GM21390 (cell line): Measurements from ENCODE around the gene FOXD4L6.
"Not testable (repeated sequence)": the region's sequence is repeated elsewhere in the genome, so short reads cannot be mapped to it uniquely, and the experiment has no call there.

Experiments
- ATAC-seq: cut with Tn5 transposase; IDR thresholded peaks from one replicate; pipeline ENCODE4 v1.9.1; 2021; ENCODE audit not compliant: unreplicated experiment

Gene FOXD4L6

DNA sequence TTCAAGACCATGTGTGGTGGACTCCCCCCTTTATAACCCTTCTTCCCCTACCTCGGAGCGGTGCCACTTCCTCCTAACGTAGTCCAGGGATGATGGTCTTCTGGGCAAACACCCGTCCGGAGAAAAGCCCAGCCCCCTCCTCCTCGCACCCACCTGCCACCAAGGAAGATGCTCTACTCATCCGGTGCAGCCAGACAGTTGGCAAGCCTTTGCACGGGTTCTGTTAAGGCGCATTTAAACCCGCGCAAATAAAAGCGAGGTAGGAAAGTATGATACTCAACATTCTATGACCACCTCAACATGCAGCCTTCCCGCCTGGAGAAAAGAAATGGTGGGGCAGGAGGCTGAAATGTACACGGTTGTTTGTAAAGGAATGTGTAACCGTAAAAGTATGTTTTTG lies at the start of gene FOXD4L6:
TSS of gene FOXD4L6 (minus strand) at position 101 of the 400 bp plus-strand sequence. CDS start 298 bp downstream, outside the sequence.
- not testable (repeated sequence) for ATAC-seq

DNA sequence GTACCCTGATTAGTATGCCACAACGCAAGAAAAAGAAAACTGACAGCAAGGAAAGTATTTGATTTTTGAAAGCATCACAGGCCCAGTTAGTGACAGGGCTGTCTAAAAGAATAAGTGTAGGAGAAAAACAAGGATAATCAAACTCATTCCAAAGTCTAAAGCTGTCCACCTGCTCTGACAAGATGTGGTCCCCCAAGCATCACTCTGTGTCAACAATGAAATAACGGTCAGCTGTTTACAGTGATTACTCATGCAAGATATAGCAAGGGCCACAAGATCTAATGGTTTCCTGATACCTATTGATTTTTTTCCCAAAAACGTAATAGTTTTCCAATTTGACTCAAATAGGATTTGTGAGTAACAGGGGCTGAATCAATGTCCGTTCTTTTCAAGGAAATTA lies 46.5 kb upstream of the FOXD4L6 start:
- not testable (repeated sequence) for ATAC-seq

DNA sequence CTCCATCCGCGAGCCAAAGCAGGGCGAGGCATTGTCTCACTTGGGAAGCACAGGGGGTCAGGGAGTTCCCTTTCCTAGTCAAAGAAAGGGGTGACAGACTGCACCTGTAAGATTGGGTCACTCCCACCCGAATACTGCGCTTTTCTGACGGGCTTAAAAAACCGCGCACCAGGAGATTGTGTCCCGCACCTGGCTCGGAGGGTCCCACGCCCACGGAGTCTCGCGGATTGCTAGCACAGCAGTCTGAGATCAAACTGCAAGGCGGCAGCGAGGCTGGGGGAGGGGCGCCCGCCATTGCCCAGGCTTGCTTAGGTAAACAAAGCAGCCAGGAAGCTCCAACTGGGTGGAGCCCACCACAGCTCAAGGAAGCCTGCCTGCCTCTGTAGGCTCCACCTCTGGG lies 21.6 kb upstream of the FOXD4L6 start:
- ATAC-seq = not testable (repeated sequence)

- not testable (repeated sequence) for ATAC-seq
These were observed 13.4 kb upstream of the FOXD4L6 start for GRCh38 chr9:41141878-41142277.

DNA sequence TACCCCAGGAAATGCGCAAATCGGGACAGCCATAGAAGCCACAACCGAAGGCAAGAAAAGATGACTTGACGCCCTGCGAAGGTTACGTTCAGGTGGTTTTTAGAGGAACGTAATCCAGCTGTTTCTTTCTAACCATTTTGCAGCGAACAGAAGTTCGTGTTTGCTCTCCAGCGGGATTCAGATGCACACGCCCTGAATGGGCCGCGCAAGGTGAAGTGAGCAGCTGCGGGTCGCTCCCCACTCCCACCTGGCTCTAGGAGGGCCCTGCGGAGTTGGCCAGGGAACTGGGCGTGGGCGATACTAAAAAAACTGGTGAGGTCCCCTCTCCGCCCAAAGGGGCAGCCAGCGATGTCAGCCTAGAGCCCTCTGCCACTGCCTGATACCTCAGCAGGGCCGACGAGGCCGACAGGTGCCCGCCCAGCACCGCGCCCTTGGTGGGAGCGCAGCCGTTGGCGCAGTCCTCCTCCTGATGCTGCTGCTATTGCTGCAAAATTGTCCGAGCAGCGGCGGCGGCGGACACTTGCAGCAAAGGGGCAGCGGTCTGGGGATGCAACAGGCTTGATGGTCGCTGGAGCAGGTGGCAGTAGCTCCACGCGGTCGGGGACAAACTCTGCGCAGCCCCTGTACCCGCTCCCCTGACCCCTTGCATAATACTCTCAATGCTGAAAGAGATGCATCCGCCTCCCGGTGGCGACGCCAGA lies 1.6 kb downstream of the FOXD4L6 start:
- not testable (repeated sequence) for ATAC-seq

GRCh38 chr9:41125936-41126335 lies 2.5 kb downstream of the FOXD4L6 start:
- not testable (repeated sequence) for ATAC-seq

DNA sequence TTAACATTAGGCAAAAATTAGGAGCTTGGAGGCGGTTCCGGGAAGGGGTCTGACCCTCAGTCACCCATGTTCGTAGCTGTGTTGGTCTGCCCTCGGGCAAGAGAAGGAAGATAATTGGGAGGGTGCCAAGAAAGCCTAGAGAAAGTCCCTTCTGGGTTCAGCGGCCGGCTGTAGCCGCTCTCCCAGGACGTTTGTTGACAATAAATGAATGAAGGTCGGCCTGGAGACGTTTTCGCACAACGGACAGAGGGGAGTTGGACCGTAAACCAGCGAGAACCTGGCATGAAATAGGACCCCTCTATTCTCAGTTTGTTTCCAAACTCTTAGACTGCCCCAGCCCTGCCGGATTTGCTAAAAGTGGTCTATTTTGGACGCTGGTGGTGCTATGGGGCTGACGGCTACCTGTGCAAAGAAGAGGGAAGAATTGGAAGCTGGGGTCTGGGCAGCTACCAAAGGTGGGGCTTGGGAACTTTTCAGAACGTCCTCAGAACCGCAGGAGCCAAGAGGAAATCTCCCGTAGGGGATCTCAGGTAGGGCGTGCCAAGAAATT lies 3.3 kb downstream of the FOXD4L6 start:
- ATAC-seq = not testable (repeated sequence)

DNA sequence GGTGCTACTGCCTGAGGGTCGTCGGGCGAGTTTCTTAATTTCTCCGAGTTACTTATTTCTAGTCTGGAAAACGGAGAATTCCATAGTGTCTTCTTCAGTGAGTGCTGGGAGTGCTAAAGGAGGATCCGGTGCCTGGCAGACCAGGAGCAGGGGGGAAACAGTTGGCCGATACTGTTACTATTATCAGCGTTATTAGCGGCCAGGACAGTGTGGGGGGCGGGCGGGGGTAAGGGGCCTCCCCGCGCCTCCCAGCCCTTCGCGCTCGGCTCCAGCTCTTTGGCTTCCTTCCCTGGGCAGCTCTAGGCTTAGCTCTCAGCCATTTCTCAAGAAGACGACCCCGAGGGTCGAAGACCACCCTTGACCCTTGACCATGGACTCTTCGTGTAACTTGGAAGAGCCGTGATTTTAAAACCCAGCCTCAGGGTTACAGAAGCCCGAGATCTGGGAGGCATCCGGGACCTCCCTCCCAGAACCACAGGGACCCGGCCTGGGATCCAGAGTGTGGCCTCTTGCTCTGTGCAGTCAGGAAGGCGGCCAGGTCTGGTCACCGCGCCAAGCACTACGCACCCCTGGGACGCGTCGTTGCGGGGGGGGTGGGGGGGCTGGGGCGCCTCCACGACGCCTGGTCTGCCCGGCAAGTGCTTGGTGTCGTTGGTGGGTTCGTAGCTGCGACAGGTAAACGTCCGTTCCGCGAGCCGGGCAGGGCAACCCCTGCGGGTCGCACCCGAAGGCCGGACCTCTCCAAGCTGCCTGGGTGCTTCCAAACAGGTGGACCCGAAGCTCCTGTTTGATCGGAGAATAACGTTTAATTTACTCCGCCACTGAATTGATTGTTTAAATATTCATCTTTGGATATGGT lies 4.0 kb downstream of the FOXD4L6 start:
- ATAC-seq = not testable (repeated sequence)

DNA sequence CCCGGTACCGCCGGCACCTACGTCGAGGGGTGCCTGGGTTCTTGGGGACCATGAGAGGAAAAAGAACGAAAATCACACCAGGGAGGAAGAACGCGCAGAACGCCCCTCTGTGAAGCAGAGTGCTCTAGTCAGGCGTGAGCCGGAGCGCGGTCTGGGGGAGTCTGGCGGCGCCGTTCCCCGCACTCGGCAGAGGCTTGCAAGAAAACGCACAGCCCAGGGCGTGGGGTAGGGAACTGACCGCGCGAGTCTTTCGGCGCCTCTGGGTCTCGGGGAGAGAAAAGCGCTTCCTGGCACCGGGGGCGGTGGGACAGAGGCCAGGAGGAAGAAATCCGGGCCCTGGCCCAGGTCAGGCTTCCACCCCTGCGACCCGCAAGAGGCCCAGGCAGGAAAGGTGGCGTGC lies 4.7 kb downstream of the FOXD4L6 start:
- ATAC-seq = not testable (repeated sequence)

DNA sequence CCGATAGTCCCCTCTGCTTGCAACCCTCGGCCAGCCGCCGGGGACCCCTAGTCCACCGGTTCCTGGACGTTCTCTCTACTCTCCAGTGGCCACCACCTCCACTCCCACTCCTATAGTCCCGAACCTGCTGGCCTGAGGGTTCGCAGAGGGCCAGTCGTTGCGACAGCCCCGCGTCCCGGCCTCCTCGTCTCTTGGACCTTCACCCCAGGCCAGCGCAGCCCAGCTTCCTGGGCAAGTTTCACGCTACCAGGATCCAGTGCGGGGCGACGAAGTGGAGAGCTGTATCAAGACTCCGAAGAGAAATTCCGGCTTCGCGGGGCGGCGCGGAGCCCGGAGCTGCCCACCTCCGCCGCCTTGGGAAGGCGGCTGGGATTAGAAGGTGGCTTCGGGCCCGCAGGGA lies 5.1 kb downstream of the FOXD4L6 start:
- not testable (repeated sequence) for ATAC-seq

GRCh38 chr9:41120696-41121095 lies 7.8 kb downstream of the FOXD4L6 start:
- not testable (repeated sequence) for ATAC-seq

- not testable (repeated sequence) for ATAC-seq
These were observed 8.8 kb downstream of the FOXD4L6 start for GRCh38 chr9:41119719-41120118.

DNA sequence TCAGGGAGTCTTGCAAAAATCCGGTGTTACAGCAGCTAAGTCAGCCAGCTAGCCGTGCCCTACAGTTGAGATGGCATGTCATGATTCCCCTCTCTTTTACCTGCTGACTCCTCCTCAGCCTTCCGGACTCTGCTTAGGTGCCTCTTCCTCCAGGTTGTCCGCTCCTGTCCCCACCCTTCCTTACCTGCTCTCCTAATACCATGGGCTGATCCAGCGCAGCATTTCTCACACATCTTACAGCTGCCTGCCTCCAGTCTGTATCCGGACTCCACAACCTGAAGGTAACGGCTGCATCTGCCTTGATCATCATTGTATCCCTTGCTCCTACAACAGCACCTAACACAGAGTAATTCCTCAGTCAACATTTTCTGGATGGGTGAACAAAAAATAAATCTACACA lies 9.2 kb downstream of the FOXD4L6 start:
- ATAC-seq = not testable (repeated sequence)

DNA sequence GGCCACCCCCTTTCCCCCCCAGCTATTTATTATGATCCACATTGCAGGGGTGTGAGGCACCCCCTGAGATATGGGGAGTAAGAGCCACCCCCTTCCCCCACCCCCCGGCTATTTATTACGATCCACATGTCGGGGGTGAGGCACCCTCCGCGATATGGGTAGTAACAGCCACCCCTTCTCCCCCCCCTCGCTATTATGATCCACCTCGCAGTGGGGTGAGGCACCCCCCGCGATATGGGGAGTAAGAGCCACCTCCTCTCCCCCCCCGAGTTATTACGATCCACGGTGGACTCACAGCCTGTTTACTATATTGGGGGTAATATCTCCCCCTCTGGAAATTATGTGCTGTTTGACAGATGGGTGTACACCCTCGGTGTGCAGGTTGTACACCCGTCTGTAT lies 15.1 kb downstream of the FOXD4L6 start:
- not testable (repeated sequence) for ATAC-seq

- ATAC-seq = not testable (repeated sequence)
These were observed 17.1 kb downstream of the FOXD4L6 start for GRCh38 chr9:41111414-41111813.

GRCh38 chr9:41110913-41111312 lies 17.6 kb downstream of the FOXD4L6 start:
- not testable (repeated sequence) for ATAC-seq

DNA sequence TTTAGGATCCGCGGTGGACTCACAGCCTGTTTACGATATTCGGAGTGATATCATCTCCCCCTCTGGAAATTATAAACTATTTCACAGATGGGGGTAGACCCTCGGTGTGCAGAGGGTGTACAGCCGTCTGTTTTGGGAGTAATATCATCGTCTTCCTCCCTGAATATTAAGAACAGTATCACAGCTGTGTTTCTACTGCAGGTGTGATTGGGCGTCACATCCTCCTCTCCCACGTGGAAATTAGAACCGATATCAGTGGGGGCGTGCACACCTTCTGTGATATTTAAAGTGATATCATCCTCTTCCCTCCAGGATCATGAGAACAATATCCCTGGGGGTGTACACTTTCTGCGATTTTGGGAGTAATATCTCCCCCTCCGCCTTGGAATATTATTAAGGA lies 19.2 kb downstream of the FOXD4L6 start:
- not testable (repeated sequence) for ATAC-seq

- ATAC-seq = not testable (repeated sequence)
These were observed 19.7 kb downstream of the FOXD4L6 start for GRCh38 chr9:41108816-41109215.

GRCh38 chr9:41106472-41107116 lies 21.9 kb downstream of the FOXD4L6 start:
- ATAC-seq = not testable (repeated sequence)

DNA sequence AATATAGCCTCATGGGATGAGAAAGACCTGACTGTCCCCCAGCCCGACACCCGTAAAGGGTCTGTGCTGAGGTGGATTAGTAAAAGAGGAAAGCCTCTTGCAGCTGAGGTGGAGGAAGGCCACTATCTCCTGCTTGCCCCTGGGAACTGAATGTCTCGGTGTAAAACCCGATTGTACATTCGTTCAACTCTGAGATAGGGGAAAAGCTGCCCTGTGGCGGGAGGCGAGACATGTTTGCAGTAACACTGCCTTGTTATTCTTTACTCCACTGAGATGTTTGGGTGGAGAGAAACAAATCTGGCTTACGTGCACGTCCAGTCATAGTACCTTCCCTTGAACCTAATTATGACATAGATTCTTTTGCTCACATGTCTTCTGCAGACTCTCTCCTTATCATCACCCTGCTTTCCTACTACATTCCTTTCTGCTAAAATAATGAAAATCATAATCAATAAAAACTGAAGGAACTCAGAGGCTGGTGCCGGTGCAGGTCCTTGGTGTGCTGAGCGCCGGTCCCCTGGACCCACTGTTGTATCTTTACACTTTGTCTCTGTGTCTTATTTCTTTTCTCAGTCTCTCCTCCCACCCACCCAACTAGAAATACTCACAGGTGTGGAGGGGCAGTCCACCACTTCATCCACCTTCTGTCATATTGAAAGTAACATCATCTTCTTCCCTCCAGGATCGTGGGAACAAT lies 22.8 kb downstream of the FOXD4L6 start:
- ATAC-seq = not testable (repeated sequence)
